ENCODE data around the gene OVCA2. TPM values are rescaled to one million over a fixed set of nuclear protein-coding genes. Genes with fewer than 3 reads are reported as not detected.
A peak's percentile ranks its signal among the peaks of the same experiment; 100 is the strongest.

Gene OVCA2
- polyA plus RNA-seq, 1 donor = 26.8 TPM

- Histone ChIP-seq H3K4me3 (ENCODE audit: low read length) (peak overlapping the region; percentile 46), H3K36me3 (ENCODE audit: control insufficient read depth, insufficient read depth, low read length) (peaks cover 1% of the 10 kb centered on the region), H3K27ac (ENCODE audit: low read length) (peak overlapping the region; percentile 81), H3K9me3 (ENCODE audit: control insufficient read depth, low read depth, low read length) (no peaks in the 10 kb centered on the region), H3K27me3 (ENCODE audit: control insufficient read depth, insufficient read depth, low read length) (no peaks in the 10 kb centered on the region), H3K4me1 (ENCODE audit: control insufficient read depth, insufficient read depth, low read length) (peaks cover 43% of the 10 kb centered on the region)
- no CpG with 5 or more reads among the region's 92 CpGs for WGBS (ENCODE audit: insufficient coverage, low lambda C conversion rate)
- DNase-seq = peak; percentile 78 to 90
Observed at GRCh38 chr17:1997927-1998742, 43.7 kb upstream of the OVCA2 start.

- Histone ChIP-seq H3K27ac (ENCODE audit: low read length) (peak overlapping the region; percentile 77), H3K27me3 (ENCODE audit: control insufficient read depth, insufficient read depth, low read length) (no peaks in the 10 kb centered on the region), H3K36me3 (ENCODE audit: control insufficient read depth, insufficient read depth, low read length) (peaks cover 7% of the 10 kb centered on the region), H3K4me1 (ENCODE audit: control insufficient read depth, insufficient read depth, low read length) (peaks cover 40% of the 10 kb centered on the region), H3K9me3 (ENCODE audit: control insufficient read depth, low read depth, low read length) (no peaks in the 10 kb centered on the region), H3K4me3 (ENCODE audit: low read length) (no peak overlapping the region)
- DNase-seq = peak; percentile 64 to 74
- WGBS (ENCODE audit: insufficient coverage, low lambda C conversion rate) = no CpG with 5 or more reads among the region's 13 CpGs
Observed at GRCh38 chr17:1999557-2000251, 42.1 kb upstream of the OVCA2 start.

DNA sequence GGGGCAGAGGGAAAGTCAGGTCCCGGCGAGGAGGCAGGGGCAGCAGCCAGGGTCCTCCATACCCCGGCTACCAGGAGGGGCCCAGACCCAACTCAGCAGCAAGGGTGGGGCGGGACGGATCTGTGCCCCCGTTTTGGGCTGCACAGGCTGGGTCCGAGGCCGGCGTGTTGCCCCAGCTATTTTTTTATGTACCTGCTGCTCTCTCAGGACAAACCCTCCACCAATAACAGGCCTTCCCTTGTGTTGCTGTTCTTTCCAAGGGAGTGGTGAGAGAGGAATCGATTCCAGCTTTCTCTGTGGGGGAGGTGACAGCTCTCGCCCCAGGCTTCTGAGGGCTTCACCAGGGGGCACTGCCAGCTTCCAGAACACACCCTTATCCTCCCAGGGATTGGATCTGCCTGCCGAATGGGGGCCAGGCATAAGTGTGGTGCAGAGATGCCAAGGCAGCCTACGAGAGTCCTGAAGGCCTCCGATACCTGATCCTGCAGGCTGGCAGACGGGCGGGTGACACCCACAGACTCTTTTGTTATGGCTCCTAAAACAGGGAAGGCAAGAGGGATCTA lies 39.0 kb upstream of the OVCA2 start:
- H3K9me3 ChIP-seq (ENCODE audit: control insufficient read depth, low read depth, low read length) = no peaks in the 10 kb centered on the region
- no peak overlapping the region for H3K4me3 ChIP-seq (ENCODE audit: low read length)
- WGBS (ENCODE audit: insufficient coverage, low lambda C conversion rate) = no CpG with 5 or more reads among the region's 16 CpGs
- no peak overlapping the region for H3K27ac ChIP-seq (ENCODE audit: low read length)
- H3K27me3 ChIP-seq (ENCODE audit: control insufficient read depth, insufficient read depth, low read length) = no peaks in the 10 kb centered on the region
- peaks cover 9% of the 10 kb centered on the region for H3K36me3 ChIP-seq (ENCODE audit: control insufficient read depth, insufficient read depth, low read length)
- DNase-seq = no peak
- H3K4me1 ChIP-seq (ENCODE audit: control insufficient read depth, insufficient read depth, low read length) = peaks cover 16% of the 10 kb centered on the region

- peaks cover 16% of the 10 kb centered on the region for H3K4me1 ChIP-seq (ENCODE audit: control insufficient read depth, insufficient read depth, low read length)
- no peaks in the 10 kb centered on the region for H3K9me3 ChIP-seq (ENCODE audit: control insufficient read depth, low read depth, low read length)
- H3K27ac ChIP-seq (ENCODE audit: low read length) = no peak overlapping the region
- no peak overlapping the region for H3K4me3 ChIP-seq (ENCODE audit: low read length)
- H3K36me3 ChIP-seq (ENCODE audit: control insufficient read depth, insufficient read depth, low read length) = peaks cover 9% of the 10 kb centered on the region
- DNase-seq = no peak
- no CpG with 5 or more reads among the region's 13 CpGs for WGBS (ENCODE audit: insufficient coverage, low lambda C conversion rate)
- no peaks in the 10 kb centered on the region for H3K27me3 ChIP-seq (ENCODE audit: control insufficient read depth, insufficient read depth, low read length)
Observed at GRCh38 chr17:2003525-2003924, 38.3 kb upstream of the OVCA2 start.

DNA sequence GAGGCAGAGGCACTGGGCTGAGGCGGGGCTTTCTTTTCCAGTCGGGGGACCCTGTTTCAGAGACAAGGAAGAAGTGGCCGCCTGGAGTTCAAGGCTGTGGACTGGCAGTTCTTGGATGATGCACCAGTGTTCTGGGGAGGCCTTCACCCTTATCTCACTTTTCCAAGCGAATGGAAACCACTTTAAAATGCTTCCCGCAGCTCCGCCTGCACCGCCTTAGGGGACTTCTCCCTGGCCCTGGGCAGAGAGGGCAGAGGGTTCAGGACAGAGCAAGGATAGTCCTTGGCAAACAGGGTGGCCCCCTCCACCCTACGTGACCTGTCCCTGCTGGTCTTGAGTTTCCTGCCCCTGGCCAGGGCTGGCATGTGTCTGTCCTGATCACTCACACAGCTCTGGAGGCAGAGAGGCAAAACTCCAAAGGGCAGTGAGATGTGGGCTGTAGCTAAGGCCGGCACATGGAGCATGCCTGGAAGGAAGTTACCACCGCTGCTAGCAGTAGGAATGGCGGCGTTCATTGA lies 37.3 kb upstream of the OVCA2 start:
- no peak for DNase-seq
- H3K27ac ChIP-seq (ENCODE audit: low read length) = no peak overlapping the region
- H3K4me1 ChIP-seq (ENCODE audit: control insufficient read depth, insufficient read depth, low read length) = peaks cover 12% of the 10 kb centered on the region
- H3K27me3 ChIP-seq (ENCODE audit: control insufficient read depth, insufficient read depth, low read length) = no peaks in the 10 kb centered on the region
- H3K4me3 ChIP-seq (ENCODE audit: low read length) = no peak overlapping the region
- H3K36me3 ChIP-seq (ENCODE audit: control insufficient read depth, insufficient read depth, low read length) = peaks cover 9% of the 10 kb centered on the region
- no CpG with 5 or more reads among the region's 12 CpGs for WGBS (ENCODE audit: insufficient coverage, low lambda C conversion rate)
- H3K9me3 ChIP-seq (ENCODE audit: control insufficient read depth, low read depth, low read length) = no peaks in the 10 kb centered on the region

DNA sequence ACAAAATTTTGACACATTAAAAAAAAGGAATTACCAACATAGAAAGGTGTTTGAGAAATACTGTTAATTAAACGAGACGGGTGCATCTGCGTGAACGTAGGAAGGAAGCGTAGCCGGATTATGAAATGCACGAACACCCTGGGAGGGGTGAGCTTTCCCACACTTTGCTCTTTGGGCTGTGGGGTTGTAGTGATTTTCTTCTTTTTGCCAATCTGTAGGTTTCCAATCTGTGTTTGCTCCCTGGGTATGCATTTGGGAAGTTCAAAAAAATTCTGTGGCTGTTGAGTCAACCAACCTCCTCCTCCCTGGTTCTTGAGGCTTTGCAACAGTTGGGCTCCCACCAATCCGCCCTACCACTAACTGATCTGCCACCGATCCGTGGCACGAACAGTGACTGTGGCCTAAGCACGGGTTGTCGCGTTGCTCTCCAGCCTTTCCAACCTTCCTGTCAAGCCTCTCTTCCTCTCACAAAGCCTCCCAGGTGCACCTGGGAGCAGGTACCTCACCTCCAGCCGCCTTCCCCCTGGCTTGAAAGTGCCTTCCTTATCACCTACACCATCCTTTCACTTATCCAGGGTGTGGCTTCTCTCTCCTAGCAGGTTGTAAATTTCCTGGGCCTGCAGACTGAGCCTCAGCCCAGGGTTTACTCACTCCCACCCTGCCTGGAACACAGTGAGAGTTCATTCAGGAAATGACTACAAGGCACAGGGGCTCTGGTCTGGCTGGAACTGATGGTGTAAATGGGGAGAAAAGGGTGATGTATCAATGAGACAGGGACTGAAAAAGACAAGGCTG lies 33.3 kb upstream of the OVCA2 start:
- H3K27me3 ChIP-seq (ENCODE audit: control insufficient read depth, insufficient read depth, low read length) = no peaks in the 10 kb centered on the region
- no peaks in the 10 kb centered on the region for H3K9me3 ChIP-seq (ENCODE audit: control insufficient read depth, low read depth, low read length)
- H3K4me1 ChIP-seq (ENCODE audit: control insufficient read depth, insufficient read depth, low read length) = peaks cover 7% of the 10 kb centered on the region
- H3K27ac ChIP-seq (ENCODE audit: low read length) = peak overlapping the region; percentile 26
- H3K36me3 ChIP-seq (ENCODE audit: control insufficient read depth, insufficient read depth, low read length) = peaks cover 4% of the 10 kb centered on the region
- peak in 1 of 2 donors; percentile 68 for DNase-seq
- 93% methylated on average over 3 of the region's 15 CpGs for WGBS (ENCODE audit: insufficient coverage, low lambda C conversion rate)
- no peak overlapping the region for H3K4me3 ChIP-seq (ENCODE audit: low read length)

DNA sequence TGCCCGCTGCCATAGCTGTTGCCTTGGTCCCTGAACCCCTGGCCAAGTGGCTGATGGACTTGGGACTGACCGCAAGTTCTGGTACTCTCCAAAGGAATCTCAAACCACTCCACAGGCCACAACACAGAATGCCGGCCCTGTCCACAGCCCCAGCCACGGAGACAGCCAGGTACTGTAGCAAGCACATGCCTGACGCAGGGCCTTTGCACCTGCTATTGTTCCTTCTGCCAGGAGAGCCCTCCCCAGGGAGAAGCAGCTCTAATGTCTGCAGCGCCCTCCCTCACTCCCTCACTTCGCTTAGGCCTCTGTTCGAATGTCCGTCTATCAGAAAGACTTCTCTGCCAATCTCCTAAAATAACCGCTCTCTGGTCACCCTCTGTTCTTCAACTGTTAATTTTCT lies 32.1 kb upstream of the OVCA2 start:
- Histone ChIP-seq H3K4me1 (ENCODE audit: control insufficient read depth, insufficient read depth, low read length) (peaks cover 7% of the 10 kb centered on the region), H3K27me3 (ENCODE audit: control insufficient read depth, insufficient read depth, low read length) (peaks cover under 1% of the 10 kb centered on the region), H3K9me3 (ENCODE audit: control insufficient read depth, low read depth, low read length) (no peaks in the 10 kb centered on the region), H3K4me3 (ENCODE audit: low read length) (no peak overlapping the region), H3K36me3 (ENCODE audit: control insufficient read depth, insufficient read depth, low read length) (peaks cover 2% of the 10 kb centered on the region), H3K27ac (ENCODE audit: low read length) (no peak overlapping the region)
- no CpG with 5 or more reads among the region's 10 CpGs for WGBS (ENCODE audit: insufficient coverage, low lambda C conversion rate)
- no peak for DNase-seq

- peaks cover 14% of the 10 kb centered on the region for H3K27me3 ChIP-seq (ENCODE audit: control insufficient read depth, insufficient read depth, low read length)
- H3K4me1 ChIP-seq (ENCODE audit: control insufficient read depth, insufficient read depth, low read length) = peaks cover 7% of the 10 kb centered on the region
- peaks cover 4% of the 10 kb centered on the region for H3K9me3 ChIP-seq (ENCODE audit: control insufficient read depth, low read depth, low read length)
- no peak overlapping the region for H3K4me3 ChIP-seq (ENCODE audit: low read length)
- no CpG with 5 or more reads among the region's 24 CpGs for WGBS (ENCODE audit: insufficient coverage, low lambda C conversion rate)
- no peak for DNase-seq
- no peaks in the 10 kb centered on the region for H3K36me3 ChIP-seq (ENCODE audit: control insufficient read depth, insufficient read depth, low read length)
- no peak overlapping the region for H3K27ac ChIP-seq (ENCODE audit: low read length)
Observed at GRCh38 chr17:2011411-2012371, 30.1 kb upstream of the OVCA2 start.

- Histone ChIP-seq H3K36me3 (ENCODE audit: control insufficient read depth, insufficient read depth, low read length) (no peaks in the 10 kb centered on the region), H3K4me1 (ENCODE audit: control insufficient read depth, insufficient read depth, low read length) (peaks cover 7% of the 10 kb centered on the region), H3K4me3 (ENCODE audit: low read length) (no peak overlapping the region), H3K27me3 (ENCODE audit: control insufficient read depth, insufficient read depth, low read length) (peaks cover 22% of the 10 kb centered on the region), H3K9me3 (ENCODE audit: control insufficient read depth, low read depth, low read length) (peaks cover 4% of the 10 kb centered on the region), H3K27ac (ENCODE audit: low read length) (no peak overlapping the region)
- DNase-seq = no peak
- 78% methylated on average over 1 of the region's 4 CpGs for WGBS (ENCODE audit: insufficient coverage, low lambda C conversion rate)
Observed at GRCh38 chr17:2012499-2012898, 29.3 kb upstream of the OVCA2 start.

Data from large intestine (tissue), 3 donors.